Uterus (tissue), 4 donors: ENCODE measurements around the gene URB1. TPM values are rescaled to one million over a fixed set of nuclear protein-coding genes. Genes with fewer than 3 reads are reported as not detected.

Experiments
- DNase-seq, 2 donors: peaks; one replicate each; pipeline ENCODE4 v3.0.0-alpha.2; 2019 to 2020
- H3K27ac ChIP-seq, 2 donors: fragments of 200-600 bp; sonication (generic); 1 replicate in 1 of 2; 2 replicates in 1 of 2; pipeline ENCODE4 v1.5.1; 2016 to 2018
- H3K27me3 ChIP-seq, 2 donors: fragments of 200-600 bp; sonication (generic); one replicate each; pipeline ENCODE4 v1.5.1; 2018 to 2019; ENCODE audit warnings: control low read depth in 1 of 2
- H3K36me3 ChIP-seq, 2 donors: fragments of 200-600 bp; sonication (generic); one replicate each; pipeline ENCODE4 v1.5.1; 2019; ENCODE audit warnings: control low read depth in 1 of 2
- H3K4me1 ChIP-seq, 2 donors: fragments of 200-600 bp; sonication (generic); one replicate each; pipeline ENCODE4 v1.5.1; 2018 to 2019; ENCODE audit warnings: control low read depth in 1 of 2
- H3K4me3 ChIP-seq, 2 donors: fragments of 200-600 bp; sonication (generic); 1 replicate in 1 of 2; 2 replicates in 1 of 2; pipeline ENCODE4 v1.5.1; 2018 to 2019; ENCODE audit warnings: mild to moderate bottlenecking in 1 of 2
- H3K9me3 ChIP-seq, 2 donors: fragments of 200-600 bp; sonication (generic); one replicate each; pipeline ENCODE4 v1.5.1; 2019; ENCODE audit warnings: control low read depth in 1 of 2
- CTCF ChIP-seq, 4 experiments: fragments of 200-600 bp in 2 of 4; fragments of 450-650 bp in 2 of 4; sonication (generic) in 2 of 4; IDR thresholded peaks; one replicate each; pipeline ENCODE4 v1.5.1; 2016 to 2019; ENCODE audit warnings: antibody characterized with exemption in 4 of 4, mild to moderate bottlenecking in 2 of 4, moderate library complexity in 1 of 4
- POLR2A ChIP-seq, 2 donors: fragments of 450-650 bp; IDR thresholded peaks; one replicate each; pipeline ENCODE4 v1.6.1; 2016; ENCODE audit warnings: antibody characterized with exemption in 2 of 2, mild to moderate bottlenecking in 1 of 2, moderate library complexity in 1 of 2
- intact Hi-C: fragments of 100-400 bp; cut with DNase I; formaldehyde crosslinking; loops from one replicate; pipeline ENCODE4 v1.15.1; 2023; ENCODE audit warnings: low total_unique reads
- total RNA-seq, 4 donors: library from RNA; depleted of rRNA in 3 of 4; stranded (reverse); fragments of >200 nt in 3 of 4; gene quantifications; one replicate each; pipeline versions ENCODE4 v1.1.0 to v1.2.4, GENCODE V29; 2014 to 2023
- donor health status: DM: yes; HTN: yes; CAD: no.

URB1 gene
- total RNA-seq, 4 donors from 2014 or later, result 11.8 to 31.0 (median 26.0) TPM

- H3K27ac ChIP-seq, result no peak overlapping the region
- no peaks in the 10 kb centered on the region for H3K9me3 ChIP-seq
- no peaks in the 10 kb centered on the region for H3K36me3 ChIP-seq
- no peaks in the 10 kb centered on the region for H3K4me1 ChIP-seq
- TF ChIP-seq POLR2A (IDR thresholded peaks at IDR 0.05) (no peak), CTCF (IDR thresholded peaks at IDR 0.05) (no peak)
- no peaks in the 10 kb centered on the region for H3K27me3 ChIP-seq
- no peak overlapping the region for H3K4me3 ChIP-seq
- no peak for DNase-seq
- intact Hi-C loops, result no loop called here
These were observed 84.1 kb downstream of the URB1 start for GRCh38 chr21:32308696-32309095.

GRCh38 chr21:32307706-32308105 is 85.1 kb downstream of the URB1 start:
- intact Hi-C loops, result no loop called here
- TF ChIP-seq CTCF (IDR thresholded peaks at IDR 0.05) (no peak), POLR2A (IDR thresholded peaks at IDR 0.05) (no peak)
- Histone ChIP-seq H3K27ac (no peak overlapping the region), H3K4me1 (no peaks in the 10 kb centered on the region), H3K27me3 (no peaks in the 10 kb centered on the region), H3K4me3 (no peak overlapping the region), H3K9me3 (no peaks in the 10 kb centered on the region), H3K36me3 (no peaks in the 10 kb centered on the region)
- DNase-seq, result no peak

- no peaks in the 10 kb centered on the region for H3K4me1 ChIP-seq
- H3K4me3 ChIP-seq, result no peak overlapping the region
- no peak overlapping the region for H3K27ac ChIP-seq
- TF ChIP-seq POLR2A (IDR thresholded peaks at IDR 0.05) (no peak), CTCF (IDR thresholded peaks at IDR 0.05) (no peak)
- no peaks in the 10 kb centered on the region for H3K27me3 ChIP-seq
- H3K9me3 ChIP-seq, result no peaks in the 10 kb centered on the region
- DNase-seq, result no peak
- intact Hi-C loops, result no loop called here
- no peaks in the 10 kb centered on the region for H3K36me3 ChIP-seq
These were observed 86.6 kb downstream of the URB1 start for GRCh38 chr21:32306021-32306780.

- Histone ChIP-seq H3K4me1 (no peaks in the 10 kb centered on the region), H3K9me3 (no peaks in the 10 kb centered on the region), H3K4me3 (no peak overlapping the region), H3K27me3 (no peaks in the 10 kb centered on the region), H3K27ac (no peak overlapping the region), H3K36me3 (no peaks in the 10 kb centered on the region)
- intact Hi-C loops, result no loop called here
- no peak for TF ChIP-seq CTCF (IDR thresholded peaks at IDR 0.05)
- no peak for TF ChIP-seq POLR2A (IDR thresholded peaks at IDR 0.05)
- DNase-seq, result no peak
These were observed 87.8 kb downstream of the URB1 start for GRCh38 chr21:32304998-32305397.

- no peak for DNase-seq
- intact Hi-C loops, result no loop called here
- H3K36me3 ChIP-seq, result no peaks in the 10 kb centered on the region
These were observed 89.4 kb downstream of the URB1 start for GRCh38 chr21:32303385-32303784.

More at GRCh38 chr21:32303385-32303784, 89.4 kb downstream of the URB1 start:
- Histone ChIP-seq H3K4me1 (no peaks in the 10 kb centered on the region), H3K27ac (no peak overlapping the region), H3K9me3 (no peaks in the 10 kb centered on the region), H3K27me3 (no peaks in the 10 kb centered on the region), H3K4me3 (no peak overlapping the region)
- TF ChIP-seq POLR2A (IDR thresholded peaks at IDR 0.05) (no peak), CTCF (IDR thresholded peaks at IDR 0.05) (no peak)
